DND-41 (cell line): ENCODE measurements around the gene TAGLN2.

Source experiments
- CTCF ChIP-seq: IDR thresholded peaks from 2 replicates; pipeline ENCODE4 v1.5.1; 2012; ENCODE audit warnings: borderline replicate concordance, low read length, moderate library complexity, mild to moderate bottlenecking; ENCODE audit not compliant: poor library complexity, severe bottlenecking; ENCODE audit errors: extremely low read depth
- EZH2 ChIP-seq: IDR thresholded peaks from 3 replicates; pipeline ENCODE4 v1.6.1; 2012; ENCODE audit warnings: borderline replicate concordance, low read depth, mild to moderate bottlenecking, moderate library complexity, low read length, inconsistent platforms; ENCODE audit not compliant: severe bottlenecking

GRCh38 chr1:159935719-159936272, 10.5 kb upstream of the TAGLN2 start:
- TF ChIP-seq CTCF (no peak), EZH2 (no peak)
